ENCODE measurements around the gene PRR20D.
"Not testable (repeated sequence)": the region's sequence is repeated elsewhere in the genome, so short reads cannot be mapped to it uniquely, and the experiment has no call there.

Gene PRR20D

GRCh38 chr13:57160332-57160731 is at the start of gene PRR20D:
Gene PRR20D, plus strand, starts transcription at chr13:57160632. Its CDS starts 387 bp downstream, at chr13:57161019.
- not testable (repeated sequence) for DNase-seq

GRCh38 chr13:57114945-57115344 is 45.5 kb upstream of the PRR20D start:
- no peak for DNase-seq

GRCh38 chr13:57123681-57124080 is 36.8 kb upstream of the PRR20D start:
- peak; percentile 92 for DNase-seq

GRCh38 chr13:57128909-57129308 is 31.5 kb upstream of the PRR20D start:
- no peak for DNase-seq

- DNase-seq = no peak
Measured at GRCh38 chr13:57136093-57136492, 24.3 kb upstream of the PRR20D start.

GRCh38 chr13:57137585-57137984 is 22.8 kb upstream of the PRR20D start:
- DNase-seq = no peak

- DNase-seq = no peak
Measured at GRCh38 chr13:57138988-57139387, 21.4 kb upstream of the PRR20D start.

GRCh38 chr13:57139781-57140180 is 20.7 kb upstream of the PRR20D start:
- DNase-seq = not testable (repeated sequence)

GRCh38 chr13:57140235-57140968 is 20.0 kb upstream of the PRR20D start, which contains the start of gene PRR20A:
Gene PRR20A, plus strand, starts transcription at chr13:57140918. Its CDS starts 387 bp downstream, at chr13:57141305.
- DNase-seq = not testable (repeated sequence)

GRCh38 chr13:57147188-57147587 is 13.2 kb upstream of the PRR20D start, which contains the start of gene PRR20B:
Gene PRR20B, plus strand, starts transcription at chr13:57147488. Its CDS starts 387 bp downstream, at chr13:57147875.
- not testable (repeated sequence) for DNase-seq

GRCh38 chr13:57148106-57148505 is 12.3 kb upstream of the PRR20D start:
- not testable (repeated sequence) for DNase-seq

- DNase-seq = not testable (repeated sequence)
Measured at GRCh38 chr13:57153761-57154160, 6.7 kb upstream of the PRR20D start, which contains the start of gene PRR20C. Gene PRR20C, plus strand, starts transcription at chr13:57154061. Its CDS starts 387 bp downstream, at chr13:57154448.

- not testable (repeated sequence) for DNase-seq
Measured at GRCh38 chr13:57166897-57167296, 6.5 kb downstream of the PRR20D start, which contains the start of gene PRR20E. Gene PRR20E, plus strand, starts transcription at chr13:57167197. Its CDS starts 387 bp downstream, at chr13:57167584.

GRCh38 chr13:57191667-57192066 is 31.2 kb downstream of the PRR20D start:
- no peak for DNase-seq

- no peak for DNase-seq
Measured at GRCh38 chr13:57212989-57213388, 52.6 kb downstream of the PRR20D start.

Data from NCI-H446 treated with DMSO at 0.1 percent for 48 hours (cell line).